GM15510 (cell line): ENCODE measurements around the gene ZNF554.

Experiments
- POLR2A ChIP-seq: IDR thresholded peaks from 3 replicates; pipeline ENCODE4 v1.6.1; 2011; ENCODE audit warnings: borderline replicate concordance; ENCODE audit not compliant: insufficient read length; ENCODE audit errors: extremely low read depth

ZNF554 gene

DNA sequence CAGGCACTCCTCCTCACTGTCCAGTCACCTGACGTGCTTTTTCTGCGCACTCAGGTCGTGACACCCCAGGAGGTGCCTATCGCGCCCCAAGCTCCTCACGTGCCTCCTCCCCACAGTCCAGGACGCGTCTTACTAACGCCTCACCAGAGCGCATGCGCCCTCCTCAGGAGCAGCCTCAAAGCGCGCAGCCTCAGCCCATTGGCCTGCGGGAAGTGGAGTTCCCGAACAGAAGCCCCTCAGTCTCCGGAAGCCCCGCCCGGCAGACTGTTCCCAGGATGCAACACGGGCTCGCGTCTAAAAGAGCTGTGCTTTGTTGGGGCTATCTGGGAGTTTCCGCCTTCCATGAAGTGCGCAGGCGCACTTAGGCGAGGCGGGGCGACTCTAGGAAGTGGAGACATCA lies 39.2 kb downstream of the ZNF554 start:
- TF ChIP-seq POLR2A = no peak

- TF ChIP-seq POLR2A = no peak
These were observed 44.1 kb downstream of the ZNF554 start for GRCh38 chr19:2863816-2864215.

DNA sequence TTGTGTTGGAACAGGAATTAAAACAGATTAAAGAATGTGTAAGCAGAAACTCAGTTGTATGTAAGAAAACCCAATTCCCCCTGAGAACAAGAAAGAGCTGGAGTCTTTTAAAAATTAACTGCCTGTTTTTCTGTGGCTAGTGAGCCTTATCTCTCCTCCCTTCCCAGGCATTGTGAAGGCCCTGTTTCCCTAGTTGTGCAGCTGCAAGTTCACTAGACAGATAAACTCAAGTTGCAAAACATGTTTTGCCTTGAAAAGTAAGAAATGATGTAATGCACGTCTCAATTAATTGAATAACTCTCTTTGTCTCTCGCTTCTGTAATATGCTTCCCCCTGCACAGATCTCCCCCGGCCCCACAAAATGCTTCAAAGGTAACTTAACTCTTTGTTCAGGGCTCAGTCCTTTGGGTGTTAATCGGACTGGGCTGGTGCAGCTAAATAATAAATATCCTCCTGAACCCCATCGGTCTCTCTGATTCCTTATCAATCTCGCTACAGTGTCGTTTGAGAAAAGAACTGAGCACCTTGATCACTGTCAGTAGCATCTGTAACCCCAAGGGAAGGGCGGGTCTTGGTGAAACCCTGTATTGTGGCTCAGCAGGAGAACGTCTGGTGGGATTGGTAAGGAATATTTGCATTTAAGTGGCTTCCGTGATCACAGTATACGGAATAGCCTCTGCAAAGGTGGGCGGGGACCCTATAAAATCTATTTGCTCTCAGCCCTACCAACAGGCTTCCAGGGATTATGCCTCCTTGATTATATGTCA lies 45.8 kb downstream of the ZNF554 start:
- no peak for TF ChIP-seq POLR2A

DNA sequence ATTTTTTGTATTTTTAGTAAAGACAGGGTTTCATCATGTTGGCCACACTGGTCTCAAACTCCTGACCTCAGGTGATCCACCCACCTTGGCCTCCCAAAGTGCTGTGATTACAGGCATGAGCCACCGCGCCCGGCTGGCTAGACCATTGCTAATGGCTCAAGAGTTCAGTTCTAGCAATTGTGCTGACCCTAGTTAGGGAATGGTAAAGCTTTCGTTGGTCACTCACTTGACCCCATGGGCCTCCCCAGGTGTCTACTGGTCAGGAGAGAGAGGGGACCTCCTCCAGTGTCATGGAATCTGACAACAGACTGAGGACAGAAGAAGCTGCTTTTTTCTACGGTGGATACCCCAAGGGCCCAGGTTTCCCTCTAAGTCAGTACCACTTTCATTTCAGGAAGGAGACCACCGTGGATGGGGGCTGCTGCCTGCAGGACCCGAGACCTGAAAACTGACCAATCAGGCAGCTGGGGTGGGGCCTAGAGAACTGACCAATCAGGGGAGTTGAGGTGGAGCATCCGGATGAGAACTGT lies 46.9 kb downstream of the ZNF554 start:
- TF ChIP-seq POLR2A = no peak

DNA sequence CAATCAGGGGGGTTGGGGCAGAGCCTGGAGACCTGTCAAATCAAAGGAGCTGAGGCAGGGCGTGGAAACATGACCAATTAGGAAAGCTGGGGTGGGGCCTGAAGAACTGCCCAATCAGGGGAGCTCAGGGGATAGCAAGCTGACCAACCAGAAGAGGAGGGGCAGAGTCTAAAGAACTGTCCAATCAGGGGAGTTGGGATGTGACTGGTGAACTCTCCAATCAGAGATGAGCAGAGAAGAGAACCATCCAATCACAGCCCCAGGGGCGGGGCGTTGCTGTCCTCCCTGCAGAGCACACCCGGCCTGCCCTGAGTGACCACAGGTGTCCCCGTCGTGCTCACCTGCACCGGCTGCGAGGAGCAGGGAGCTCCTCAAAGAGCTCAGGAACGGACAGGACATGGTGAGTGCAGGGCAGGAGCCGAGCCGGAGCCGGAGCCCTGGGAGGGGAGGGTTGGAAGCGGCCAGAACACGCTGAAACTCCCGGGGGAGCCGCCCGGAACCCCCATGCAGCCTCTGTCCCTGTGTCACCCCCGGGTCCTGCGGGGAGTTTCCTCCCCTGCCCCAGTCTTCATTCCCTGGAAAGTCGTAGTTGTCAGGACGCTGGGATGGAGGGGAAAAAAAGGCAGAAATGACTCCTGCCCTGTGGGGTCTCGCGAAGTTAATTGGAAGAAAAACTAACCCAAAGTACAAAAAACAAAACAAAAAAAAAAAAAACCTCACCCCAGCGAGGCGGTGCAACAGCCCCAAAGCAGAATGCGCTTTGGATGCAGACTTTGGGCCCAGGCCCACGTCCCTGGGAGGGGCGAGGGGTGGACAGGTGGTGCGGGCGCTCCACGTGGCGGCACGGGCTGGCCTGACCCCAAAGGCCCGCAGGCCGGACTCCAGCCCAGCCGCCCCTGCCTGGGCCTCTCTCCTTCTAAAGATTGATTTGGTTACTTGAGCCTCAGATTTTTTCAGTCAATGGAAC lies 47.6 kb downstream of the ZNF554 start, which contains the start of gene ZNF556:
Gene ZNF556, plus strand, starts transcription at position 311 of the 967 bp plus-strand sequence. Its CDS starts 87 bp downstream, at position 398.
- TF ChIP-seq POLR2A = no peak

DNA sequence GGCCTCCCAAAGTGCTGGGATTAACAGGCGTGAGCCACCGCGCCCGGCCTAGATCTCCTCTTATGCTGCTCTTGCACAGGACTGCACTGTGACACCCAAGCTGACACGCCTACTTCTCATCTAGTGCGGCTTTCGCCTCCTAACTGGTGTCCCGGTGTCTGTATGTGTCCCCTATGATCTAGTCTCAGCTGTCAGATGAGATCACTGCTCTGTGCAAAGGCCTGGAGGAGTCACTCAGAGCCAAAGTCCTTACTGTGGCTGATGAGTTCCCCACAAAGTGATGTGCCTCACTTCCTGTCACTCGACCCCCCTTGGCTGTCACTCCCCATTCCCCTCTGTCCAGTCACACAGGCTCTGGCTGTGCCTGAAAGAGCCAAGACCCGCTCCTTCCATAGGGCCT lies 50.0 kb downstream of the ZNF554 start:
- no peak for TF ChIP-seq POLR2A

DNA sequence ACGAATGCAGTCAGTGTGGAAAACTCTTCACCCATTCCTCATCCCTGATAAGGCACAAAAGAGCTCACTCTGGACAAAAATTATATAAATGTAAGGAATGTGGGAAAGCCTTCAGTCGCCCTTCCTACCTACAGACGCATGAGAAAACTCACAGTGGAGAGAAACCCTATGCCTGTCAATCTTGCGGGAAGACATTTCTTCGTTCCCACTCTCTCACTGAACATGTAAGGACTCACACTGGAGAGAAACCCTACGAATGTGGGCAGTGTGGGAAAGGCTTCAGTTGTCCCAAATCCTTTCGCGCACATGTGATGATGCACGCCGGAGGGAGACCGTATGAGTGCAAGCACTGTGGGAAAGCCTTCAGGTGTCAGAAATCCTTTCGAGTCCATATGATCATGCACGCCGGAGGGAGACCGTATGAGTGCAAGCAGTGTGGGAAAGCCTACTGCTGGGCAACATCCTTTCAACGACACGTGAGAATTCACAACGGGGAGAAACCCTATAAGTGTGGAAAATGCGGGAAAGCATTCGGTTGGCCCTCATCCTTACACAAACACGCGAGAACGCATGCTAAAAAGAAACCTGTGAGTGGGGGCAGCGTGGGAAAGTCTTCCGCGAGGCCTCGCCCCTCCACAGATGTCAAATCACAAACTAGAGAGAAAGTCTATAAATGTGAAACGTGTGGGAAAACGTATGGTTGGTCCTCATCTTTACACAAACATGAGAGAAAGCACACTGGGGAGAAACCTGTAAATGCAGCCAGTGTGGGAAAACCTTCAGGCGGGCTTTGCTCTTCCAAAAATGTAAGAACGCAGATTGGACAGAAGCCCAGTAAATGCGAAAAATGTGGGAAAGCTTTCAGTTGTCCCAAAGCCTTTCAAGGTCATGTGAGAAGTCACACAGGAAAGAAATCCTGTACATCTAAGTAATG lies 58.0 kb downstream of the ZNF554 start:
- no peak for TF ChIP-seq POLR2A

DNA sequence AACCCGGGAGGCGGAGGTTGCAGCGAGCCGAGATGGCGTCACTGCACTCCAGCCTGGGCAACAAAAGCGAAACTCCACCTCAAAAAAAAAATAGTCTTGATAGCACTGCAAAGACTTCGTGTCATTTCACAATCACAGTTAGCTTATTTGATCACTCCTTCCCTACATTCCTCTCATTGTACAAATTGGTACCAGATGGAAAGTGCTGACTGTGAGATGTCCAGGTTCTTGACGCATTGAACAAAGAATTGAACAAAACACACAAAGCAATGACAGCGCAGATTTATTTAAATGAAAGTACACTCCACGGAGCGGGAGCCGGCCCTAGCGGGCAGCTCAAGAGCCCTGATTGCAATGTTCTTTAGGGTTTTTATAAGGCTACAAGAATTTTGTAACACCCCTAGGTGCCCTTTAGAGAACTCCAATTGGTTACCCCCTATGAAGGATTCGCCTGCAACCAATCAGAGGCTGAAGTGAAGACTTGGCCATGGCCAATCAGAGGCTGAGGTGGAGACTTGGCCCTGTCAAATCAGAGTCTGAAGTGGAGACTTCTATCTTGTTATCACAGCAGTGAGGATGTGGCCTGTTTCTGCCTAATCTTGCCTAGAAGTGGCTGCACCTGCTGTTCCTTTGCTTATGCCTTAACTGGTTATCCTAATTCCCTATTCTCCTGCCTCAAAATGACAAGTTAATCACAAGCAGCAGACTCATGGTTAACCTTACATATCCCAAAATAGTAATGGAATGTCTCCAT lies 64.2 kb downstream of the ZNF554 start:
- no peak for TF ChIP-seq POLR2A

DNA sequence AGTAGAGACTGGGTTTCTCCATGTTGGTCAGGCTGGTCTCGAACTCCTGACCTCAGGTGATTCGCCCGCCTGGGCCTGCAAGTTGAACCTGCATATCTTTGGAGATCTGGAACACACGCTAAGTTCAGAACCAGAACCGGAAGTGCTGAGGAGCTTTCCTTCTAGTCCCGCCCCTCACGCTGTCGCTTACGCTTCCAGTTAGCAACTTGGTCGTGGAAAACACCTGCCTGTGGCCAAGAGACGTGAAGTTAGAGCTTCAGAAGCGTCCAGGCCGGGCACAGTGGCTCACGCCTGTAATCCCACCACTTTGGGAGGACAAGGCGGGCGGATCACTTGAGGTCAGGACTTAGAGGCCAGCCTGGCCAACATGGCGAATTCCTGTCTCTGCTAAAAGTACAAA lies 66.1 kb downstream of the ZNF554 start:
- TF ChIP-seq POLR2A = no peak
